ENCODE measurements around the gene SLC3A2.

Gene SLC3A2

GRCh38 chr11:62912268-62912667 is 31.6 kb downstream of the SLC3A2 start:
- no peak for DNase-seq

DNA sequence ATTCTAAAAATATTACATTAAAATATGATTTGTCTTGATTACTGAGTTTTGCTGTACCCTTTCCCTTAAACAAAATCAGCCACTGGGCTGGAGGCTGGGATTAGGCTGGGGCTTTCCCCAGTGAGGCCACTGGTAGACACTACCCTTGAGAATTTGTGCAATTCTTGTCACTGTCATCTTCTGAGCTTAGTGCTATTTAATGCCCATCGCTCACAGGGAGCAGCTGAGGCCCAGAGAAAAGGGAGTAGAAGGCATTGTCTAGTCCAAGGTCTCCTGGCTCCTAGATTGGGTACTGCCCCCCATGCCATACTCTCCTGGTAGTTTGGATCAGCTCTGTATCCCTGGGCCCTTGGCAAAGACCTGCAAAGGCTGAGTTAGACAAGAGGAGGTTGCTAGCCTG is 33.7 kb downstream of the SLC3A2 start:
- DNase-seq = no peak

DNA sequence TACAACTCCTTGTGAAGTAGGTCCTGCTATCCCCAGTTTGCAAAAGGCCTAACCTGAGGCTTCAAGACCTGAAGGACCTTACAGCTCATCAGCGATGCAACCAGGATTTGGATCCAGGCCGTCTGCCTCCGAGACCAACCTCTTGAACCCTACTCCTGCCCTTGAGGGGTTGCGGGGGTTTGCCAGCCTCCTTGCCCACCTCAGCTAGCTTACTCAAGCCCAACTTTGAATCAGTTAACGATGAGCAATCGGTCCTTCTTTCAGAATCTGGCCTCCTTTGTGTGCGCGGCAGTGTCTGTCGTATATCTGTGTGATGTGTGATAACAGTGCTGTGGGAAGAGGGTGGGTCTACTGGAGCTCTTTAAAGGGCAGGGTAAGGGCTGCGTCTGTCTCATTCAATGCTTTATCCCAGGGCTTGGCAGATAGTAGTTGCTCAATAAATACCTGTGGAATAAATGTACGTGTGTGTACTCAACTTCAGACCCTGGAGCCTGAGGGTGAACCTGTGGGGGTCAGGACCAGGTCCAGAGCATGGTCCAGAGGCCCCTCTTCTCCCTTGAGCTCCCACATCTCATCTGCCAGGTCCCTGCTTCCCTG is 37.3 kb downstream of the SLC3A2 start:
- DNase-seq = no peak

- no peak for DNase-seq
Observed at GRCh38 chr11:62918531-62918930, 37.8 kb downstream of the SLC3A2 start.

GRCh38 chr11:62919476-62919875 is 38.8 kb downstream of the SLC3A2 start:
- DNase-seq = no peak

DNA sequence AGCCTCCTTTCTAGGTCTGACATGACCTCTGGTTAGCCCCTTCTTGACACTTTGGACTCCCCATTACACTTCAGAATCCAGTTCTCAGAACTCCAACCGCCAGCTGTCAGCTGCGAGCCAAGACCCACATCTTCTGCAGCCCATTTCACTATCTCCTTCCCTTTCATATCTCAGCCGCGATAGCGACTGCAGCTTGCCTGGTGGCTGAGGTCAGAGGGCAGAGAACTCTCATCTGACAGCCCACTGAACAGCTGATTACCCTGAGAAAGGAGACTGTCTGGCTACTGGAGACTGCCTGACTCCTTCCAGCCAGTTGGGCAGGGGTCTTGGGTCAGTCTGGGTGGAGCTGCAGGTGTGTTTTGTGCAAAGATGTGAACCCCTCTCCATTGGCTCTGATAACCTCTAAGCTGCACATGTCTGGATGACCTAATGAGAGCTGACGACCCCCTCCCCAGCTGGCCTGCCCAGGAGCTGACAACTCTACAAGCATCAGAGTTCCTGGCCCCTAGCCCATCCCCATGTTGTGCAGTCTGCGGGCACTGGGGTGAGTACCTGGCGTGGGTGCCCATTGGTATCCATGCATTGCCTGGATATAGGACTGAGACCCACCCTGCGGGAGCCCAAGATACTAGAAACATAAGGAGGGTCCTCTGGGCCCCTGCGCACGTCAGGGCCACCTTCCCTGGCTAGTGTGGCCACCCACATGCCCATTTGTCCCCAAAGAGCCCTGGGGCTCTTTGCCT is 39.4 kb downstream of the SLC3A2 start:
- no peak for DNase-seq

DNA sequence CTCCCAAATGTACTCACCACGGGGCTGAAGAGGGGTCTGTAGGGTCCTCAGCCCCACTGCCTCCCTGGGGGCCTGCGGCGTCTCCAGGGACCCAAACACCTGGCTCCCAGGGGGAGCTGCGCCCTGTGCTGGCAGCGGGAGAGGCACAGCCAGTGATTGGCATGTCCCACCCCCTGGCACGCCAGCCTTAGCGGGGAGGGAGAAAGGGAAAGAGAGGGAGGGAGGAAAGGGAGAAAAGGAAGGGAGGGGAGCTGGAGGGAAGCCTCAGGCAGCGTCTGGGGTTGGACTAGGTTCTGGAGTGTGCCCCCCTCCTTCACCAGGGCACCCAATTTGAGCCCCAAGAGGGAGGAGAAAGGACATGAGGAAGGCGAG is 40.5 kb downstream of the SLC3A2 start, which contains the start of gene CHRM1:
Gene CHRM1 (minus strand): TSS at position 163 of the 372 bp plus-strand sequence. CDS start 10,263 bp downstream, outside the sequence.
- DNase-seq = no peak

DNA sequence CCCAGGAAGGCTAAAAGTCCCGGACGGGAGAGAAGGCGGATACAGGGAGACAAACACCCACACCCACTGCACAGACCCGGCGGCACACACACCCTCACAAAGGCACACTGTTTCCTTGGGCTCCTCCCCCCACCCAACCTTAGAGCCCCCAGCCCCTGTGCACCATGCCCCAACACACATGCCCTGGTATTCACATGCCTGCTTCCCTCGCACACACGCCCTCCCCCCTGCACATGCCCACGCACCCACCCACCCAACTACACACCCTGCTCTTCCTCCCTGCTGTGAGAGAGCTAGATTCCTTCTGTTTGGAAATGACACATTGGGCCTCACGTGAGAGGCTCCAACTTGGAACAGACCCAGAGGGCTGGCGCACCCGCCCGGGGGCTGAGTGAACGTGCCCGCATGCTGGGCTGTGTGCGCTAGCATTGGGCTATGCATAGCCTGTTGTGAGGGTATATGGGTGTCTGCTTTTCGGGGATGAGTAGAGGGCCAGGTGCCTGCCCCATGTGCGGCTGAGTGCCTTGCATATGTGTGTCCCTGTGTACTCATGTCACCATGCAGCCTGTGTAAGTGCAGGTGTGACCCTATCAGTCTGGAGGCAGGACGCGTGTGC is 41.0 kb downstream of the SLC3A2 start:
- DNase-seq = no peak

GRCh38 chr11:62922189-62922589 is 41.5 kb downstream of the SLC3A2 start:
- DNase-seq = no peak

- DNase-seq = peak; percentile 49
Observed at GRCh38 chr11:62922653-62923431, 42.1 kb downstream of the SLC3A2 start.

- DNase-seq = no peak
Observed at GRCh38 chr11:62923601-62924411, 43.1 kb downstream of the SLC3A2 start.

GRCh38 chr11:62925308-62925707 is 44.6 kb downstream of the SLC3A2 start:
- no peak for DNase-seq

DNA sequence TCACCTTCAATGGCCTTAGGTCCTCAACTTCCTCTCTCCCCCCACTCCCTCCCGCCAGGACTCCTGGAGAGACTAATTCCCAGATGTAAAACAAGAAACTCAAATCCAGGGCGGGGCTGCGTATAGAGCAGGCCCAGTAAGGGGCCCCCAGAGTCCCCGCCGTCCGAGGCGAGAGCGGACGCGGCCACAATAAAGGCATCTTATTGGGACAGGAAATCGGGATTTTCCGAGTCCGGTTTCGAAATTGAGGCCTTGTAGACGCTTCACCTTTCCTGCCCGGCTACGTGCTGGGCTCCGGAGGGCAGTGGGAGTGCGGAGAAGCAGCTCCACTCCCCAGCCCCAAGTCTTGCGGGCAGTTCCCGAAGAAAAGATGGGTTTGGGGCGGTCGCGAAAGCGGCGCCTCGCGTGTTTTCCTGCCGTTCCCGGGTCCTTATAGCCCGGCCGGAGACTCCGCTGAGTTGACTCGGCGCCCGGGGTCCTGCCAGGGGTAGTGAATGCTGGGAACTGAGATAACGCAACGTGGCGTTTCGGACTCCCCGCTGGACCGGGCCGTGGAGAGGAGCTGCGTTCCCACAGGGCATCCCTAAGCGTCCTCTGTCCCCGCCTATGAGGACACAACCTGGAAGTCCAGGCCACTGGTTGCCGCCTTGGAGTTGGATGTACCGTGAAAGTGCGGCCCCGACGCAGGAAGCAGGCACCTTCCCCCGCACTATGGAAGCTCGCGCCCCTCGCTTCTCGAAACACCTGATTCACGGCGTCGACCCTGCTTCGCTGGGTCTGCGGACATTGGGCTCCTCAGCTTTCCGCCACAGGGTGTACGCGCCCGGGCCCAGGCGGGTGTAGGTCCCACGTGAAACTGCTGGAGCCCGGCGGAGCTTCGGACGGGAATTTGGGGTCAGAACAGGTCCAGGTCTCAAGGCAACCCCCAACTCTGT is 45.3 kb downstream of the SLC3A2 start:
- DNase-seq = no peak

GRCh38 chr11:62926680-62927455 is 46.2 kb downstream of the SLC3A2 start:
- no peak for DNase-seq

- no peak for DNase-seq
Observed at GRCh38 chr11:62928011-62928410, 47.3 kb downstream of the SLC3A2 start.

- no peak for DNase-seq
Observed at GRCh38 chr11:62930157-62930556, 49.5 kb downstream of the SLC3A2 start.

DNA sequence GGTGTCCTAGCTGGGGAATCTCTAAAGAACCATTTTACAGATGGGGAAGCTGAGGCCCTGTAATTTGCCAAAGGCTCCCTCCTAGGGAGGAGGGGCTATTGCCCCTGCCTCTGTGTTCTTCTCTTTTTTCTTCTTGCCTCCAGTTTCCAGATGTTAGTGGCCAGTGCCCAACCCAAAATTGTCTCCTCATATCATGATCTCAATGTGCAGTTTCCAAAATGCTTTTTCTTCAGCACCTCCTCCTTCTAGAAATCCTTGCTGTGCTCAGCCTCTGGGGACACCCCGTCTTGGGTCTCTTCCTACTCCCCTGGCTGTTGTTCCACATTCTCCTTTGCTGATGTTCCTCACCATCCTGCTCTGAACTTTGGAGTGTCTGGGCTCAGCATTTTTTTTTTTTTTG is 50.0 kb downstream of the SLC3A2 start:
- DNase-seq = no peak

- no peak for DNase-seq
Observed at GRCh38 chr11:62931499-62932278, 51.0 kb downstream of the SLC3A2 start.

DNA sequence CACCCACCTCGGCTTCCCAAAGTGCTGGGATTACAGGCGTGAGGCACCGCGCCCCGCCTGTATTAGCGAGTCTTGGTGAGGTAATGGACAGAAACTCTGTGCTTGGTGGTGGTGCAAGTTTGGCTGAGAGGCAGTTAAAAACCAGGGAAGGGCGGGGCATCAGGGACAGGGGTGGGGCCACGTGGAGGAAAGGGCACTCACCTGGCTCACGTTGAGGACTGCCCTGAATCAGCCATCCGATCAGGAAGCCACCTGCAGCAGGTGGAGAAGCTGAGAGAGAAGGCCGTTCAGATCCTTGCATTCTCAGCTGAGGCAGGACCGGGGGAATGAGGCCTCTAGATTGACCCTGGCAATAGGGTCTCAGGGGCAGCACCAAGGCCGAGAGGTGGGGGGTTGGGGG is 52.6 kb downstream of the SLC3A2 start:
- DNase-seq = no peak

All from activated T-cell treated with anti-CD3 and anti-CD28 coated beads for 4 hours (primary cell).